Ascending aorta (tissue), 2 donors: Measurements from ENCODE around the gene IFNL2. TPM values are rescaled to one million over a fixed set of nuclear protein-coding genes. Genes with fewer than 3 reads are reported as not detected.

Source experiments
- DNase-seq, 2 donors: peaks; one replicate each; pipeline ENCODE4 v3.0.0-alpha.2; 2019; ENCODE audit warnings: low spot score in 2 of 2
- H3K27ac ChIP-seq, 2 donors: fragments of 200-600 bp; sonication (generic); one replicate each; pipeline ENCODE4 v1.5.1; 2016 to 2017; ENCODE audit warnings: mild to moderate bottlenecking in 1 of 2
- H3K27me3 ChIP-seq: fragments of 200-600 bp; sonication (generic); one replicate; pipeline ENCODE4 v1.5.1; 2017
- H3K36me3 ChIP-seq, 2 donors: fragments of 200-600 bp; sonication (generic); one replicate each; pipeline ENCODE4 v1.5.1; 2016
- H3K4me1 ChIP-seq, 2 donors: fragments of 200-600 bp; sonication (generic); one replicate each; pipeline ENCODE4 v1.5.1; 2016 to 2017; ENCODE audit warnings: mild to moderate bottlenecking in 1 of 2
- H3K4me3 ChIP-seq, 2 donors: fragments of 200-600 bp; sonication (generic); one replicate each; pipeline ENCODE4 v1.5.1; 2016 to 2017; ENCODE audit warnings: mild to moderate bottlenecking in 1 of 2
- H3K9me3 ChIP-seq, 2 donors: fragments of 200-600 bp; sonication (generic); one replicate each; pipeline ENCODE4 v1.5.1; 2016
- intact Hi-C: fragments of 100-400 bp; cut with DNase I; formaldehyde crosslinking; loops from one replicate; pipeline ENCODE4 v1.15.1; 2023
- total RNA-seq: library from RNA; depleted of rRNA; stranded (reverse); fragments of >200 nt; gene quantifications from one replicate; pipeline ENCODE4 v1.1.0, GENCODE V29; 2016
- TF ChIP-seq, protein P1 (sequence below), 3 experiments: fragments of 200-600 bp in 2 of 3; fragments of 450-650 bp in 1 of 3; sonication (generic) in 2 of 3; IDR thresholded peaks; one replicate each; pipeline ENCODE4 v1.5.1; 2016 to 2019; ENCODE audit warnings: antibody characterized with exemption in 3 of 3, mild to moderate bottlenecking in 1 of 3, moderate library complexity in 1 of 3

IFNL2 gene
- total RNA-seq, 1 donor from 2014 or later: not detected

DNA sequence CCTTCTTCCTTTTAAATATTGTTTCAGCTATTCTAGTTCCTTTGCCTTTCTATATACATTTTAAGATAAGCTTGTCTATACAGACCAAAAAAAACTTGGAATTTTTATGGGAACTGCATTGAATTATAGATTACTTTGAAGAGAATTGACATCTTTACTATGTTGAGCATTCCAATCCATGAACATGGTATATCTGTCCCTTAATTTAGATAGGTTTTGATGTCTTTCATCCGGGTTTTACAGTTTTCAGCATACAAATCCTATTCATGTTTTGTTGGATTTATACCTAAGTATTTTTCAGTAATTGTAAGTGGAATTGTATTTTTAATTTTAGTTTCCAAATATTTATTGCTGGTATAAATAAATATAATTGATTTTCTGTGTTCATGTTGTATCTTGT, 15.8 kb downstream of the IFNL2 start:
- DNase-seq: no peak
- intact Hi-C loops: no loop called here
- H3K4me1 ChIP-seq: no peaks in the 10 kb centered on the region
- H3K27ac ChIP-seq: no peak overlapping the region
- H3K9me3 ChIP-seq: peaks cover 0 to 6% of the 10 kb centered on the region in 2 donors
- H3K27me3 ChIP-seq: no peaks in the 10 kb centered on the region
- no peak overlapping the region for H3K4me3 ChIP-seq
- no peaks in the 10 kb centered on the region for H3K36me3 ChIP-seq
- TF ChIP-seq, protein P1, sequence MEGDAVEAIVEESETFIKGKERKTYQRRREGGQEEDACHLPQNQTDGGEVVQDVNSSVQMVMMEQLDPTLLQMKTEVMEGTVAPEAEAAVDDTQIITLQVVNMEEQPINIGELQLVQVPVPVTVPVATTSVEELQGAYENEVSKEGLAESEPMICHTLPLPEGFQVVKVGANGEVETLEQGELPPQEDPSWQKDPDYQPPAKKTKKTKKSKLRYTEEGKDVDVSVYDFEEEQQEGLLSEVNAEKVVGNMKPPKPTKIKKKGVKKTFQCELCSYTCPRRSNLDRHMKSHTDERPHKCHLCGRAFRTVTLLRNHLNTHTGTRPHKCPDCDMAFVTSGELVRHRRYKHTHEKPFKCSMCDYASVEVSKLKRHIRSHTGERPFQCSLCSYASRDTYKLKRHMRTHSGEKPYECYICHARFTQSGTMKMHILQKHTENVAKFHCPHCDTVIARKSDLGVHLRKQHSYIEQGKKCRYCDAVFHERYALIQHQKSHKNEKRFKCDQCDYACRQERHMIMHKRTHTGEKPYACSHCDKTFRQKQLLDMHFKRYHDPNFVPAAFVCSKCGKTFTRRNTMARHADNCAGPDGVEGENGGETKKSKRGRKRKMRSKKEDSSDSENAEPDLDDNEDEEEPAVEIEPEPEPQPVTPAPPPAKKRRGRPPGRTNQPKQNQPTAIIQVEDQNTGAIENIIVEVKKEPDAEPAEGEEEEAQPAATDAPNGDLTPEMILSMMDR (IDR thresholded peaks at IDR 0.05): no peak

DNA sequence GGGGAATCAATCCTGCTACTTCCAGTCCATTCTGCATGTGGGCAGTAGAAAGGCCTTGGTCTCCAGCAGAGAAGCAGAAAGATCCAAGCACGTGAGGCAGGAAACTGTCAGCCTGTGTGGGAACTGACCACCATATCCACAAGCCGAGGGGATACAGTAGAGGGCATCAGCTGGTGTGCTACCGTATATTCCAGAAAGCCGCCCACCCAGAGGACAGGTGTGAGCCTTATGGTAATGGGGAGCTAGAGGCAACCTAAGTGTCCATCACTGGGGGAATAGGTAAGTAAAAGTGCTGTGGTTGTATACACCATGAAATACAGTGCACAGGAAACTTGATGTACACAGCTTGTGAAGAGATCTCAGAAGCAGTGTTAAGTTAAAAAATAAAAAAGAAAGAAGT, 25.2 kb downstream of the IFNL2 start:
- H3K27ac ChIP-seq: no peak overlapping the region
- H3K36me3 ChIP-seq: no peaks in the 10 kb centered on the region
- no peaks in the 10 kb centered on the region for H3K4me1 ChIP-seq
- TF ChIP-seq, protein P1 (IDR thresholded peaks at IDR 0.05): no peak
- no peaks in the 10 kb centered on the region for H3K9me3 ChIP-seq
- DNase-seq: peak in 1 of 2 donors; percentile 24
- no peak overlapping the region for H3K4me3 ChIP-seq
- no peaks in the 10 kb centered on the region for H3K27me3 ChIP-seq
- intact Hi-C loops: no loop called here

DNA sequence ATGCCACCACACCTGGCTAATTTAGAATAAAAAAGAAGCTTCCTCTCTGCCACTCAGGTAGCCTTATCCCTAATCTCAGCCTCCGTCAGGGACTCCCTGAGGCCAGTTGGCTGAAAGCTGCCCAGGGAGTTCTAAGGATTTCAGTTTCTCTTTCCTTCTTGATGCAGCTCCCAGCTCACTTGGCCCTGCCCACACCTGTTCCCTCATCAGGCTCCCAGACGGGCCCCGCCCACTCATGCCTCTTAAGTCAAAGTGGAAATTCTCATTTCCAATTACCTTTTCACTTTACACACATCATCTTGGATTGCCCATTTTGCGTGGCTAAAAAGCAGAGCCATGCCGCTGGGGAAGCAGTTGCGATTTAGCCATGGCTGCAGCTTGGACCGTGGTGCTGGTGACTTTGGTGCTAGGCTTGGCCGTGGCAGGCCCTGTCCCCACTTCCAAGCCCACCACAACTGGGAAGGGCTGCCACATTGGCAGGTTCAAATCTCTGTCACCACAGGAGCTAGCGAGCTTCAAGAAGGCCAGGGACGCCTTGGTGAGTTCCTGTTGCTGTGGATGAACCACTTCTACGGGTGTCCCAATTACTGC, 28.0 kb downstream of the IFNL2 start, which contains the start of gene IFNL1:
Gene IFNL1, plus strand, starts transcription at position 353 of the 591 bp plus-strand sequence. Its CDS starts 15 bp downstream, at position 368.
- intact Hi-C loops: no loop called here
- H3K9me3 ChIP-seq: no peaks in the 10 kb centered on the region
- no peaks in the 10 kb centered on the region for H3K27me3 ChIP-seq
- H3K36me3 ChIP-seq: no peaks in the 10 kb centered on the region
- H3K4me3 ChIP-seq: no peak within 1 kb of the TSS
- TF ChIP-seq, protein P1 (IDR thresholded peaks at IDR 0.05): no peak
- no peak within 1 kb of the TSS for H3K27ac ChIP-seq
- no peaks in the 10 kb centered on the region for H3K4me1 ChIP-seq
- peak in 1 of 2 donors; percentile 52 for DNase-seq

DNA sequence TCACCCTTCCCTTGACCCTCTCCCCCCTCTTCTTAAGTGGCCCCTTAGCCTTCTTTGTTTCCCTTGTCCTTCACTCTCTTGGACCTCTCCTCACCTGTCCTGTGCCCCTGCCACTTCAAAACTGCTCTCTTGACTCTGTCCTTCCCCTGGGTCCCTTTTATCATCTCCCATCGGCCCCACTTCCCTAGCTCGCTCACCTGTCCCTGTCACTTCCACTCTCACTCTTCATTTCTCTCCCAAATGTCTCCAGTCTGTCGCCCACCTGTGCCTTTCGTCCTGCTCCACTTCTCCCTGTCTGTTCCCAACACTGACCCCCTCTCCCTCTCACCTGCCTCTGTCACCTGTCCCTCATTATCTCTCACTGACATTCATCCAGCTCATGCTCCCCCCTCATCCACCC, 28.7 kb downstream of the IFNL2 start:
- H3K27ac ChIP-seq: no peak overlapping the region
- no peak overlapping the region for H3K4me3 ChIP-seq
- no peaks in the 10 kb centered on the region for H3K9me3 ChIP-seq
- H3K4me1 ChIP-seq: no peaks in the 10 kb centered on the region
- H3K27me3 ChIP-seq: no peaks in the 10 kb centered on the region
- no peaks in the 10 kb centered on the region for H3K36me3 ChIP-seq
- DNase-seq: peak in 1 of 2 donors; percentile 39
- TF ChIP-seq, protein P1 (IDR thresholded peaks at IDR 0.05): no peak
- intact Hi-C loops: no loop called here

DNA sequence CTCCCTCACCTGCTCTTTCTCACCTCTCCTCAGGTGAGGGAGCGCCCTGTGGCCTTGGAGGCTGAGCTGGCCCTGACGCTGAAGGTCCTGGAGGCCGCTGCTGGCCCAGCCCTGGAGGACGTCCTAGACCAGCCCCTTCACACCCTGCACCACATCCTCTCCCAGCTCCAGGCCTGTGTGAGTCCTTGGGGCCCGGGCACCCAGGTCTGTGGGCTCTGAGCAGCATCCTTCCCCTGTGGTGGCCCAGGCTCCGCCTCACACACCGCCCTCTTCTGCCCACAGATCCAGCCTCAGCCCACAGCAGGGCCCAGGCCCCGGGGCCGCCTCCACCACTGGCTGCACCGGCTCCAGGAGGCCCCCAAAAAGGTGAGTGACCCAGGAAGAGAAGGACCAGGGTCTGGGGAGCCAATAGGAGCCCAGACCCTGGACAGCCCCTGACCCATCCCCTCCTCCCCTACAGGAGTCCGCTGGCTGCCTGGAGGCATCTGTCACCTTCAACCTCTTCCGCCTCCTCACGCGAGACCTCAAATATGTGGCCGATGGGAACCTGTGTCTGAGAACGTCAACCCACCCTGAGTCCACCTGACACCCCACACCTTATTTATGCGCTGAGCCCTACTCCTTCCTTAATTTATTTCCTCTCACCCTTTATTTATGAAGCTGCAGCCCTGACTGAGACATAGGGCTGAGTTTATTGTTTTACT, 29.9 kb downstream of the IFNL2 start:
- Histone ChIP-seq H3K27me3 (no peaks in the 10 kb centered on the region), H3K27ac (no peak overlapping the region), H3K4me3 (no peak overlapping the region), H3K9me3 (no peaks in the 10 kb centered on the region), H3K4me1 (no peaks in the 10 kb centered on the region), H3K36me3 (no peaks in the 10 kb centered on the region)
- intact Hi-C loops: no loop called here
- DNase-seq: peak in 1 of 2 donors; percentile 64
- TF ChIP-seq, protein P1 (IDR thresholded peaks at IDR 0.05): no peak
